ENCODE measurements around the gene NHEJ1. TPM values are rescaled to one million over a fixed set of nuclear protein-coding genes. Genes with fewer than 3 reads are reported as not detected.

The NHEJ1 gene
- total RNA-seq, 2 experiments from 2014 or later, result 18.1 to 20.3 TPM

- Mint-ChIP-seq H3K4me3 (no peak overlapping the region), H3K27me3 (peaks cover 24% of the 10 kb centered on the region), H3K27ac (no peak overlapping the region), H3K4me1 (no peaks in the 10 kb centered on the region), H3K36me3 (ENCODE audit: low read depth) (no peaks in the 10 kb centered on the region), H3K9me3 (no peaks in the 10 kb centered on the region)
- CTCF ChIA-PET, result interaction anchor here (1.9 to 2.4 kb wide), 4 partner anchors 14 to 88 kb away, joined by 5 to 7 read pairs (median 6); no protein-coding TSS in a partner anchor
- no peak for DNase-seq
- POLR2A ChIA-PET, result no interaction called here
Observed at GRCh38 chr2:219031005-219031738, 129.4 kb downstream of the NHEJ1 start.

- no peak for DNase-seq
- POLR2A ChIA-PET, result no interaction called here
Observed at GRCh38 chr2:219030177-219030940, 130.3 kb downstream of the NHEJ1 start.

GRCh38 chr2:219029829-219030165 is 130.8 kb downstream of the NHEJ1 start:
- ChIA-PET CTCF (interaction anchor here (0.6 to 2.5 kb wide), 27 partner anchors 9 to 362 kb away, joined by 3 to 14 read pairs (median 4); partner anchors contain the start of gene CFAP65), POLR2A (no interaction called here)
- Mint-ChIP-seq H3K36me3 (ENCODE audit: low read depth) (no peaks in the 10 kb centered on the region), H3K9me3 (no peaks in the 10 kb centered on the region), H3K4me1 (no peaks in the 10 kb centered on the region), H3K27ac (no peak overlapping the region), H3K4me3 (no peak overlapping the region), H3K27me3 (peaks cover 18% of the 10 kb centered on the region)
- peak; percentile 76 for DNase-seq

More at GRCh38 chr2:219030177-219030940, 130.3 kb downstream of the NHEJ1 start:
- Mint-ChIP-seq H3K4me1 (no peaks in the 10 kb centered on the region), H3K27ac (no peak overlapping the region), H3K36me3 (ENCODE audit: low read depth) (no peaks in the 10 kb centered on the region), H3K4me3 (no peak overlapping the region), H3K27me3 (peaks cover 21% of the 10 kb centered on the region), H3K9me3 (no peaks in the 10 kb centered on the region)
- CTCF ChIA-PET, result interaction anchor here (0.6 to 2.5 kb wide), 27 partner anchors 8 to 361 kb away, joined by 3 to 14 read pairs (median 4); partner anchors contain the start of gene CFAP65

- DNase-seq, result no peak
- CTCF ChIA-PET, result interaction anchor here (0.6 to 2.5 kb wide), 27 partner anchors 10 to 362 kb away, joined by 3 to 14 read pairs (median 4); partner anchors contain the start of gene CFAP65
- Mint-ChIP-seq H3K36me3 (ENCODE audit: low read depth) (no peaks in the 10 kb centered on the region), H3K9me3 (no peaks in the 10 kb centered on the region), H3K27me3 (peaks cover 13% of the 10 kb centered on the region), H3K4me1 (no peaks in the 10 kb centered on the region), H3K4me3 (no peak overlapping the region), H3K27ac (no peak overlapping the region)
- POLR2A ChIA-PET, result interaction anchor here (0.6 kb wide), 1 partner anchor 1456 kb away, joined by 6 read pairs; no protein-coding TSS in a partner anchor
Observed at GRCh38 chr2:219028996-219029828, 131.4 kb downstream of the NHEJ1 start.

- Mint-ChIP-seq H3K4me3 (no peak overlapping the region), H3K4me1 (no peaks in the 10 kb centered on the region), H3K27ac (no peak overlapping the region), H3K36me3 (ENCODE audit: low read depth) (no peaks in the 10 kb centered on the region), H3K9me3 (no peaks in the 10 kb centered on the region), H3K27me3 (peaks cover 5% of the 10 kb centered on the region)
- POLR2A ChIA-PET, result interaction anchor here (0.6 kb wide), 1 partner anchor 1455 kb away, joined by 6 read pairs; no protein-coding TSS in a partner anchor
- CTCF ChIA-PET, result interaction anchor here (1.1 to 2.5 kb wide), 3 partner anchors 14 to 142 kb away, joined by 3 to 14 read pairs (median 4); no protein-coding TSS in a partner anchor
- DNase-seq, result no peak
Observed at GRCh38 chr2:219028141-219028540, 132.5 kb downstream of the NHEJ1 start.

- no peaks in the 10 kb centered on the region for H3K36me3 Mint-ChIP-seq (ENCODE audit: low read depth)
Observed at GRCh38 chr2:219027511-219028055, 133.0 kb downstream of the NHEJ1 start.

GRCh38 chr2:219026946-219027345 is 133.7 kb downstream of the NHEJ1 start:
- CTCF ChIA-PET, result interaction anchor here (1.1 to 1.5 kb wide), 2 partner anchors 15 to 144 kb away, joined by 3 to 4 read pairs; no protein-coding TSS in a partner anchor
- no peaks in the 10 kb centered on the region for H3K4me1 Mint-ChIP-seq
- POLR2A ChIA-PET, result no interaction called here
- H3K9me3 Mint-ChIP-seq, result no peaks in the 10 kb centered on the region
- H3K36me3 Mint-ChIP-seq (ENCODE audit: low read depth), result no peaks in the 10 kb centered on the region
- no peak for DNase-seq
- no peaks in the 10 kb centered on the region for H3K27me3 Mint-ChIP-seq
- H3K4me3 Mint-ChIP-seq, result no peak overlapping the region
- H3K27ac Mint-ChIP-seq, result no peak overlapping the region

More at GRCh38 chr2:219027511-219028055, 133.0 kb downstream of the NHEJ1 start:
- H3K27ac Mint-ChIP-seq, result no peak overlapping the region
- no peak overlapping the region for H3K4me3 Mint-ChIP-seq
- no peak for DNase-seq
- H3K27me3 Mint-ChIP-seq, result peaks cover under 1% of the 10 kb centered on the region
- no peaks in the 10 kb centered on the region for H3K9me3 Mint-ChIP-seq
- H3K4me1 Mint-ChIP-seq, result no peaks in the 10 kb centered on the region
- ChIA-PET POLR2A (no interaction called here), CTCF (interaction anchor here (1.1 to 2.5 kb wide), 3 partner anchors 15 to 143 kb away, joined by 3 to 14 read pairs (median 4); no protein-coding TSS in a partner anchor)

- Mint-ChIP-seq H3K9me3 (no peaks in the 10 kb centered on the region), H3K4me1 (no peaks in the 10 kb centered on the region), H3K36me3 (ENCODE audit: low read depth) (no peaks in the 10 kb centered on the region), H3K27ac (no peak overlapping the region), H3K4me3 (no peak overlapping the region), H3K27me3 (peaks cover under 1% of the 10 kb centered on the region)
- no peak for DNase-seq
- ChIA-PET POLR2A (no interaction called here), CTCF (interaction anchor here (1.4 kb wide), 1 partner anchor 31 kb away, joined by 3 read pairs; no protein-coding TSS in a partner anchor)
Observed at GRCh38 chr2:219025637-219026585, 134.7 kb downstream of the NHEJ1 start.

Small RNAs within 50 kb of the gene (microRNA-seq; reads per million reads assigned to microRNA genes)
- gene MIR3131 (ENCODE audit: borderline microRNAs expressed, borderline replicate concordance), result not detected

Other genes starting within 250 kb of the NHEJ1 start
- not detected for gene CDK5R2, start 201.1 kb downstream of the NHEJ1 start, total RNA-seq
- not detected for gene FEV, start 175.6 kb downstream of the NHEJ1 start, total RNA-seq
- gene CRYBA2, start 167.4 kb downstream of the NHEJ1 start, total RNA-seq, result not detected
- gene CFAP65, start 119.3 kb downstream of the NHEJ1 start, total RNA-seq, result not detected
- gene IHH, start 99.9 kb downstream of the NHEJ1 start, total RNA-seq, result not detected
- gene SLC23A3, start 9.2 kb upstream of the NHEJ1 start, total RNA-seq, result 1 to 10 TPM; 2.3 to 2.8 TPM
- 10 to 100 TPM; 79.6 to 79.8 TPM for gene CNPPD1, start 16.1 kb upstream of the NHEJ1 start, total RNA-seq
- 100 to 1,000 TPM in 1 of 2 experiments, 10 to 100 TPM in 1; 95.1 to 102 TPM for gene RETREG2, start 17.5 kb upstream of the NHEJ1 start, total RNA-seq
- gene ZFAND2B, start 46.0 kb upstream of the NHEJ1 start, total RNA-seq, result 10 to 100 TPM; 49.1 to 60.2 TPM
- gene ABCB6, start 58.1 kb upstream of the NHEJ1 start, total RNA-seq, result 10 to 100 TPM; 10.0 to 10.3 TPM
- 10 to 100 TPM; 48.5 to 52.9 TPM for gene ATG9A, start 68.8 kb upstream of the NHEJ1 start, total RNA-seq
- gene ANKZF1, start 69.0 kb upstream of the NHEJ1 start, total RNA-seq, result 100 to 1,000 TPM in 1 of 2 experiments, 10 to 100 TPM in 1; 92.0 to 100 TPM
- gene GLB1L, start 84.6 kb upstream of the NHEJ1 start, total RNA-seq, result 1 to 10 TPM; 3.3 to 3.4 TPM
- 10 to 100 TPM; 33.0 to 33.5 TPM for gene STK16, start 84.7 kb upstream of the NHEJ1 start, total RNA-seq
- gene TUBA4B, start 92.4 kb upstream of the NHEJ1 start, total RNA-seq, result not detected
- gene TUBA4A, start 93.1 kb upstream of the NHEJ1 start, total RNA-seq, result 100 to 1,000 TPM; 261 to 339 TPM
- 10 to 100 TPM; 38.2 to 40.9 TPM for gene DNAJB2, start 118.6 kb upstream of the NHEJ1 start, total RNA-seq
- not detected for gene PTPRN, start 148.6 kb upstream of the NHEJ1 start, total RNA-seq
- not detected for gene RESP18, start 171.9 kb upstream of the NHEJ1 start, total RNA-seq
- gene DNPEP, start 227.1 kb upstream of the NHEJ1 start, total RNA-seq, result 10 to 100 TPM; 58.8 to 64.9 TPM

Measured in activated CD4-positive, alpha-beta T cell treated with anti-CD3 and anti-CD28 coated beads, Interleukin-2, amount 10 ng/mL, durations not matched to agents 7 days and 5 days (primary cell).